Endometrial microvascular endothelial cells (primary cell): Measurements from ENCODE around the gene MPPE1. TPM values are rescaled to one million over a fixed set of nuclear protein-coding genes. Genes with fewer than 3 reads are reported as not detected.
"Not testable (repeated sequence)": the region's sequence is repeated elsewhere in the genome, so short reads cannot be mapped to it uniquely, and the experiment has no call there.

Experiments
- in situ Hi-C: cut with HindIII; loops from 2 replicates; pipeline ENCODE4 v1.10.0; 2017; ENCODE audit warnings: low sequenced_read_pairs, low pct_unique_long_range_greater_than_20kb; ENCODE audit errors: inconsistent ontology term
- total RNA-seq: library from RNA; depleted of rRNA; stranded (reverse); fragments of >200 nt; gene quantifications from one replicate; pipeline ENCODE4 v1.2.3, GENCODE V29; 2015; ENCODE audit errors: inconsistent ontology term

Gene MPPE1
- total RNA-seq, 1 donor from 2014 or later = 33.8 TPM

GRCh38 chr18:11937874-11938478 lies 29.9 kb upstream of the MPPE1 start:
- in situ Hi-C loops = no loop called here

GRCh38 chr18:11932393-11932792 lies 24.3 kb upstream of the MPPE1 start:
- in situ Hi-C loops = no loop called here

- in situ Hi-C loops = no loop called here
Observed at GRCh38 chr18:11927497-11927896, 19.4 kb upstream of the MPPE1 start.

- in situ Hi-C loops = no loop called here
Observed at GRCh38 chr18:11925800-11926481, 17.8 kb upstream of the MPPE1 start.

GRCh38 chr18:11923450-11923849 lies 15.3 kb upstream of the MPPE1 start:
- in situ Hi-C loops = no loop called here

- in situ Hi-C loops = not testable (repeated sequence)
Observed at GRCh38 chr18:11919522-11919921, 11.4 kb upstream of the MPPE1 start.

GRCh38 chr18:11916880-11917279 lies 8.8 kb upstream of the MPPE1 start:
- in situ Hi-C loops = not testable (repeated sequence)

- in situ Hi-C loops = no loop called here
Observed at GRCh38 chr18:11909591-11910026, 1.5 kb upstream of the MPPE1 start.

GRCh38 chr18:11909061-11909455 lies 941 bp upstream of the MPPE1 start:
- in situ Hi-C loops = no loop called here

GRCh38 chr18:11906926-11907874 lies 917 bp downstream of the MPPE1 start:
- in situ Hi-C loops = no loop called here

GRCh38 chr18:11906176-11906575 lies 1.9 kb downstream of the MPPE1 start:
- in situ Hi-C loops = no loop called here

- in situ Hi-C loops = no loop called here
Observed at GRCh38 chr18:11905613-11906012, 2.5 kb downstream of the MPPE1 start.

GRCh38 chr18:11902522-11903292 lies 5.4 kb downstream of the MPPE1 start:
- in situ Hi-C loops = no loop called here

GRCh38 chr18:11901826-11902438 lies 6.2 kb downstream of the MPPE1 start:
- in situ Hi-C loops = no loop called here

- in situ Hi-C loops = no loop called here
Observed at GRCh38 chr18:11899063-11899462, 9.1 kb downstream of the MPPE1 start.

- in situ Hi-C loops = no loop called here
Observed at GRCh38 chr18:11897781-11898180, 10.3 kb downstream of the MPPE1 start.

GRCh38 chr18:11892438-11892837 lies 15.7 kb downstream of the MPPE1 start:
- in situ Hi-C loops = not testable (repeated sequence)

- in situ Hi-C loops = no loop called here
Observed at GRCh38 chr18:11891737-11892136, 16.4 kb downstream of the MPPE1 start.

GRCh38 chr18:11889284-11889683 lies 18.8 kb downstream of the MPPE1 start:
- in situ Hi-C loops = no loop called here
